T-helper 17 cell (primary cell): Measurements from ENCODE around the gene ATF1. TPM values are rescaled to one million over a fixed set of nuclear protein-coding genes. Genes with fewer than 3 reads are reported as not detected.
"Not testable (repeated sequence)": the region's sequence is repeated elsewhere in the genome, so short reads cannot be mapped to it uniquely, and the experiment has no call there.

ENCODE experiments used
- ATAC-seq: fragments of 150-1000 bp; cut with Tn5 transposase; 2 replicates; pipeline ENCODE4 v1.10.0; 2021; ENCODE audit warnings: mild to moderate bottlenecking, moderate library complexity
- DNase-seq, 3 donors: peaks; one replicate each; pipeline versions ENCODE4 v3.0.0 to v3.0.0-alpha.2; 2020 to 2021
- H3K9me3 ChIP-seq: one replicate; pipeline ENCODE4 v1.7.0; 2013; ENCODE audit warnings: low read length, mild to moderate bottlenecking; ENCODE audit not compliant: control insufficient read depth, poor library complexity, severe bottlenecking
- H3K27ac Mint-ChIP-seq: one replicate; pipeline ENCODE4 v1.8.0; 2022; ENCODE audit warnings: mild to moderate bottlenecking, moderate library complexity, mixed read lengths
- H3K27me3 Mint-ChIP-seq: one replicate; pipeline ENCODE4 v1.8.0; 2022; ENCODE audit warnings: mixed read lengths
- H3K36me3 Mint-ChIP-seq: one replicate; pipeline ENCODE4 v1.8.0; 2022; ENCODE audit warnings: low read depth, mixed read lengths
- H3K4me1 Mint-ChIP-seq: one replicate; pipeline ENCODE4 v1.8.0; 2022; ENCODE audit warnings: mild to moderate bottlenecking, mixed read lengths
- H3K4me3 Mint-ChIP-seq: one replicate; pipeline ENCODE4 v1.8.0; 2022; ENCODE audit warnings: mild to moderate bottlenecking, moderate library complexity, mixed read lengths
- total RNA-seq, 4 donors: library from RNA in 2 of 4; stranded (reverse) in 2 of 4; gene quantifications; one replicate each; pipeline ENCODE4 v1.2.3 and lab custom pipeline; 2022 to 2026

ATF1 gene
- total RNA-seq, 2 donors from 2014 or later, result 23.1 to 27.4 TPM

- Mint-ChIP-seq H3K27me3 (peaks cover 15% of the 10 kb centered on the region), H3K4me1 (peaks cover 5% of the 10 kb centered on the region), H3K4me3 (no peak overlapping the region), H3K36me3 (no peaks in the 10 kb centered on the region), H3K27ac (no peak overlapping the region)
- peaks cover under 1% of the 10 kb centered on the region for H3K9me3 ChIP-seq
- ATAC-seq, result no peak
- DNase-seq, result no peak
Observed at GRCh38 chr12:50828886-50829285, 65.0 kb downstream of the ATF1 start.

DNA sequence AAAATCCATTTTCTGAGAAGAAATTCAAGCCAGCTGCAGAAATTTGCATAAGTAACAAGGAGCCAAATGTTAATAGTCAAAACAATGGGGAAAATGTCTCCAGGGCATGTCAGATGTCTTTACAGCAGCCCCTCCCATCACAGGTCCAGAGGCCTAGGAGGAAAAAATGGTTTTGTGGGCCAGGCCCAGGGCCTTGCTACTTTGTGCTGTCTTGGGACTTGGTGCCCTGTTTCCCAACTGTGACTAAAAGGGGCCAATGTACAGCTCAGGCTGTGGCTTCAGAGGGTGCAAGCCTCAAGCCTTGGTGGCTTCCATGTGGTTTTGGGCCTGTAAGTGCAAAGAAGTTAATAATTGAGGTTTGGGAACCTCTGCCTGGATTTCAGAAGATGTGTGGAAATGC, 69.9 kb downstream of the ATF1 start:
- ATAC-seq, DNase-seq, H3K4me1 Mint-ChIP-seq, H3K36me3 Mint-ChIP-seq, H3K27ac Mint-ChIP-seq, H3K4me3 Mint-ChIP-seq, H3K9me3 ChIP-seq: not testable (repeated sequence)
- H3K27me3 Mint-ChIP-seq, result peaks cover 16% of the 10 kb centered on the region

- H3K4me3 Mint-ChIP-seq, result no peak overlapping the region
- peaks cover 1% of the 10 kb centered on the region for H3K9me3 ChIP-seq
- H3K36me3 Mint-ChIP-seq, result no peaks in the 10 kb centered on the region
- H3K27me3 Mint-ChIP-seq, result peaks cover 11% of the 10 kb centered on the region
- no peak for DNase-seq
- H3K27ac Mint-ChIP-seq, result no peak overlapping the region
- no peak for ATAC-seq
- H3K4me1 Mint-ChIP-seq, result no peaks in the 10 kb centered on the region
Observed at GRCh38 chr12:50839042-50839441, 75.1 kb downstream of the ATF1 start.

DNA sequence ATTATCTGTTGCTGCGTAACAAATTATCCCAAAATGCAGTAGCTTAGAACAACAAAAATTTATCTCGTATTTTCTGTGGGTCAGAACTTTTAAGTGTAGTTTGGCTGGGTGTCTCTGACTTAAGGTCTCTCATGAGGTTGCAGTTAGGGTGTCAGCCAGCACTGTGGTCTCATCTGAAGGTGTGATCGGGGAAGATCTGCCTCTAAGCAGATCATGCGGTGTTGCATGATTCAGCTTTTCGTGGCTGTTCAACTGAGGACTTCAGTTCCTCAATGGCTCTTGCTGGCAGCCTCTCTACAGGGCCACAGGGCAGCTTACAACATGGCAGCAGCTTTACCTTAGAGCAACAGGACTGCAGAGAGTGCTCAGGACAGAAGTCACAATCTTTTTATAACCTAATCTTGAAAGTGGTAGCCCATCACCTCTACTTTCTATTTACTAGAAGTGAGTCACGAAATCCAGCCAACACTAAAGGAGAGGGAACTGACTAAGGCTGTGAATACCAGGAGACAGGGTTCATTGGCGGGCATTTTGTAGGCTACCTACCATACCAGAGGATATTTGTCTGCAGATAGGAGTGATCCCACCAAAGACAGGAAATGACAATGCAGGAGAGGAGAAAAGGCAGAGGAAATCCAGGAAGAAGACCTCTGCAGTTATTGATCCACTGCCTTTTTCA, 77.0 kb downstream of the ATF1 start:
- Mint-ChIP-seq H3K27me3 (peaks cover 16% of the 10 kb centered on the region), H3K27ac (no peak overlapping the region), H3K36me3 (peaks cover 3% of the 10 kb centered on the region), H3K4me1 (no peaks in the 10 kb centered on the region), H3K4me3 (no peak overlapping the region)
- ATAC-seq, result no peak
- no peaks in the 10 kb centered on the region for H3K9me3 ChIP-seq
- DNase-seq, result no peak

DNA sequence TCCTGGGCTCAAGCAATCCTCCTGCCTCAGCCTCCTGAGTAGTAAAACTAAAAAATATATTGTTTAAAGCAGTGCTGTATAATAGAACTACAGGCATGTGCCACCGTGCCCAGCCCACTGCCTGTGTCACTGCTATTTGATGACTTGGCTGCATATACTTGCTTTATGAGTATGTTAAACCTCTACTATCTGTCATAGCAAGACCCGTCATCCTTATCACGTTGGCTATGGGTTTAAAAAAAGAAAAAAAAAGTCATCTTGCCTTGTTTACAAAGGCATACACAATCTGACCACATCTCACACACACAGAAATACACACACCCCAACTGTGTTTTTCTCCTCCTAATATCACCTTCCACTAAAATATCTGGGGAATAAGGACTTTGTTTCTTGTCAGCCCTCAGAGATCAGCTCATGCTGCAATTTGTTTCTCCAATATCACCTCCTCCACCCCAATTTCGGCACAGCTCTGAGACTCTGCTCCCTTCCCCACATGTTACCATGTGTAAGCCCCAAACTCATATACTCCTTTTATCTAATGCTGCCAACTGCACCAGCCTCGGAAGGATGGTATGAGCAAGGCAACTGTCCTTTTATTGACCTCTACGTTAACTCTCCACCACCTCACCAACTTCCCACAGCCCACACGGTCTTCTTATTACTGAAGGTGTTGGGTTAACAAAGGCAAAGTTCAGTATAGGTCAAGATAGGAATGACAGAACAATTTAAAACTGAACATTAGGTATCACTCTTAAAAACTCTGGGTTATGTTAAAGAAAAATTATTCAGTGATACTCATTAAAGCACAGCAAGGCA, 78.0 kb downstream of the ATF1 start:
- no peak overlapping the region for H3K27ac Mint-ChIP-seq
- no peaks in the 10 kb centered on the region for H3K4me1 Mint-ChIP-seq
- DNase-seq (no peak), ATAC-seq (no peak)
- H3K4me3 Mint-ChIP-seq, result no peak overlapping the region
- peaks cover 22% of the 10 kb centered on the region for H3K27me3 Mint-ChIP-seq
- H3K9me3 ChIP-seq, result no peaks in the 10 kb centered on the region
- peaks cover 3% of the 10 kb centered on the region for H3K36me3 Mint-ChIP-seq

GRCh38 chr12:50842637-50843493, 79.0 kb downstream of the ATF1 start, which contains the start of gene TMPRSS12:
Gene TMPRSS12, plus strand, starts transcription at chr12:50842926. Its CDS starts 39 bp downstream, at chr12:50842965.
- H3K4me3 Mint-ChIP-seq, result no peak within 1 kb of the TSS
- peaks cover 22% of the 10 kb centered on the region for H3K27me3 Mint-ChIP-seq
- H3K27ac Mint-ChIP-seq, result no peak within 1 kb of the TSS
- H3K4me1 Mint-ChIP-seq, result no peaks in the 10 kb centered on the region
- no peak for ATAC-seq
- H3K9me3 ChIP-seq, result no peaks in the 10 kb centered on the region
- peaks cover 3% of the 10 kb centered on the region for H3K36me3 Mint-ChIP-seq
- no peak for DNase-seq

DNA sequence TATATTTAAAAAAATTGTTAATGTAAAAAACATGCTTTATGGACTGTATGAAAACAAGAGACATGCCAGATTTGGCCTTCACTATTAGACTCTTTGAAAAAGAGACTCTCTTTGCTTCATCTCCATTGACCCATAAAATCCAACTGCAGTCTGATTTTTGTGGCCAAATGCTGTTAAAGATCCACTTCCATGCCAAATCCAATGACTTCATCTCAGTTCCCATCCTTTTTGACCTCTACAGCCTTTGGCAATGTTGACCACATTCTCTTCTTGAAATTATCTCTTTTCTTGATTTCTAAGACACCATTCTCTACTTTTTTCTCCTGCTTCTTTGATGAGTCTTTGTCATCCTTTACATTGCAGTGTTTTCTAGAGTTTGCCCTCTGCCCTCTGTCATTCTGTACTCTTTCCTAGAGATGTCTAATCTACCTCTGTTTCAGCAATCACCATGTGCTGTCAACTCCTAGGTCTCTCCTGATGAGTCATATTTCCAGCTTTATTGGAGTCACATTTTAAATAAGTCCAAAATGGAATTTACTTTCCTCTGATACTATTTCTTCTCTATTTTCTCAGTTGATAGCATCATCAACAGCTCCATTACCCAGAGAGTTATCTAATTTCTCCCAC, 81.2 kb downstream of the ATF1 start:
- Mint-ChIP-seq H3K27me3 (peaks cover 36% of the 10 kb centered on the region), H3K4me1 (no peaks in the 10 kb centered on the region), H3K4me3 (no peak overlapping the region), H3K27ac (no peak overlapping the region), H3K36me3 (peaks cover 3% of the 10 kb centered on the region)
- no peaks in the 10 kb centered on the region for H3K9me3 ChIP-seq
- ATAC-seq (no peak), DNase-seq (no peak)

GRCh38 chr12:50848963-50849362, 85.1 kb downstream of the ATF1 start:
- DNase-seq, result no peak
- no peak overlapping the region for H3K27ac Mint-ChIP-seq
- H3K4me1 Mint-ChIP-seq, result no peaks in the 10 kb centered on the region
- H3K4me3 Mint-ChIP-seq, result no peak overlapping the region
- no peaks in the 10 kb centered on the region for H3K9me3 ChIP-seq
- peaks cover 38% of the 10 kb centered on the region for H3K27me3 Mint-ChIP-seq
- H3K36me3 Mint-ChIP-seq, result peaks cover 3% of the 10 kb centered on the region
- ATAC-seq, result no peak

DNA sequence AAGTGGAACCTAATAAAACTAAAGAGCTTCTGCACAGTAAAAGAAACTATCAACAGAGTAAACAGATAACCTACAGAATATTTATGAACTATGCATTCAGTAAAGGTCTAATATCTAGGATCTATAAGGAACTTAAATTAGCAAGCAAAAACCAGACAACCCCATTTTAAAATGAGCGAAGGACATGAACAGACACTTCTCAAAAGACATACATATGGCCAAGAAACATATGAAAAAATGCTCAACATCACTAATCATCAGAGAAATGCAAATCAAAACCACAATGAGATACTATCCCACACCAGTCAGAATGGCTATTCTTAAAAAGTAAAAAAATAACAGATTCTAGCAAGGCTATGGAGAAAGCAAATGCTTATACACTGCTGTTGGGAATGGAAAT, 91.3 kb downstream of the ATF1 start:
- H3K36me3 Mint-ChIP-seq, H3K4me1 Mint-ChIP-seq, H3K4me3 Mint-ChIP-seq, H3K9me3 ChIP-seq, ATAC-seq, H3K27me3 Mint-ChIP-seq, H3K27ac Mint-ChIP-seq, DNase-seq: not testable (repeated sequence)

- H3K27ac Mint-ChIP-seq, DNase-seq: not testable (repeated sequence)
Observed at GRCh38 chr12:50855679-50856078, 91.8 kb downstream of the ATF1 start.

DNA sequence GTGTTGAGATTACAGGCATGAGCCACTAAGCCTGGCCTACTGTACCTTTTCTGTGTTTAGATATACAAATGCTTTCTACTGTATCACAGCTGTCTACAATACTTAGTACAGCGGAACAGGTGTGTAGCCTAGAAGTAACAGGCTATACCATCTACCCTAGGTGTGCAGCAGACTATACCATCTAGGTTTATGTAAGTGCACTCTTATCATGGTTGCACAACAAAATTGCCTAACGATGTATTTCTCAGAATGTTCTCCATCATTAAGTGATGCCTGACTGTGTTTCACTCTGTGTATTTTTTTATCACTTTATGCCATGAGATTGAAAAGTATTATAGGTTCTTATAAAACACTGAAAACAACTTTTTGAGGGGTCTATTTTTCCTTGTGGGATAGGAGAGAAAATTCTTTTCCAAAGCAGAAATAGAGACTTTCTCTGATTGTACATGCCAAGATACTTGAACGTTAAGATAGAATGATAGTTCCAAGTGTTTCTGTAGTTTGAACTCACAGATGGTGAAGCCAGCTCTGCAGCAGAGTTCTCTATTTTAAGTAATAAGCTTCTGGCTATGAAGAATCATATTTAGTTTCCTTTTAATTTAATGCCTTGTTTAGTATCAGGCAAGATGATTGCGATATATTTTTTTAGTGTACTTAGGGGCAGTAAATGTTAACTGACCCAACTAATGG, 95.9 kb downstream of the ATF1 start:
- H3K4me1 Mint-ChIP-seq, result no peaks in the 10 kb centered on the region
- H3K27me3 Mint-ChIP-seq, result peaks cover 12% of the 10 kb centered on the region
- no peaks in the 10 kb centered on the region for H3K9me3 ChIP-seq
- DNase-seq (no peak), ATAC-seq (no peak)
- H3K27ac Mint-ChIP-seq, result no peak overlapping the region
- H3K36me3 Mint-ChIP-seq, result peaks cover 8% of the 10 kb centered on the region
- no peak overlapping the region for H3K4me3 Mint-ChIP-seq

More at GRCh38 chr12:50855679-50856078, 91.8 kb downstream of the ATF1 start:
- H3K4me3 Mint-ChIP-seq, H3K9me3 ChIP-seq, H3K4me1 Mint-ChIP-seq, ATAC-seq, H3K27me3 Mint-ChIP-seq, H3K36me3 Mint-ChIP-seq: not testable (repeated sequence)

- Mint-ChIP-seq H3K27ac (no peak overlapping the region), H3K27me3 (peaks cover 12% of the 10 kb centered on the region), H3K36me3 (peaks cover 13% of the 10 kb centered on the region), H3K4me3 (no peak overlapping the region), H3K4me1 (no peaks in the 10 kb centered on the region)
- ATAC-seq, result no peak
- H3K9me3 ChIP-seq, result no peaks in the 10 kb centered on the region
- DNase-seq, result no peak
Observed at GRCh38 chr12:50862316-50862715, 98.4 kb downstream of the ATF1 start.
